CD14-positive monocyte (primary cell): ENCODE measurements around the gene RBMS3. TPM values are rescaled to one million over a fixed set of nuclear protein-coding genes. Genes with fewer than 3 reads are reported as not detected.

Experiments
- DNase-seq, 3 donors: peaks; one replicate each; pipeline ENCODE4 v3.0.0-alpha.2; 2011 to 2022
- H2AFZ ChIP-seq: 2 replicates; pipeline ENCODE4 v1.6.0; 2012; ENCODE audit warnings: mild to moderate bottlenecking, low read depth, low read length, inconsistent platforms; ENCODE audit not compliant: insufficient read depth, poor library complexity, severe bottlenecking
- H3K27ac ChIP-seq, 2 donors: 1 replicate in 1 of 2; 2 replicates in 1 of 2; pipeline ENCODE4 v1.5.1; 2012 to 2013; ENCODE audit warnings: low read length in 2 of 2, control low read depth in 1 of 2, inconsistent platforms in 1 of 2, low read depth in 1 of 2, mild to moderate bottlenecking in 1 of 2
- H3K27me3 ChIP-seq, 2 donors: one replicate each; pipeline versions ENCODE4 v1.6.0 to v1.6.1; 2011 to 2013; ENCODE audit warnings: low read length in 2 of 2; ENCODE audit not compliant: control insufficient read depth in 2 of 2, insufficient read depth in 2 of 2
- H3K36me3 ChIP-seq, 2 donors: replicated peaks in 1 of 2; 1 replicate in 1 of 2; 2 replicates in 1 of 2; pipeline versions ENCODE4 v1.5.1 to v1.6.1; 2012 to 2013; ENCODE audit warnings: low read length in 2 of 2, control low read depth in 1 of 2, inconsistent platforms in 1 of 2, mild to moderate bottlenecking in 1 of 2; ENCODE audit not compliant: insufficient read depth in 2 of 2, control insufficient read depth in 1 of 2
- H3K4me1 ChIP-seq, 2 donors: 1 replicate in 1 of 2; 2 replicates in 1 of 2; pipeline versions ENCODE4 v1.5.1 to v1.6.1; 2012 to 2013; ENCODE audit warnings: low read length in 2 of 2, control low read depth in 1 of 2, inconsistent platforms in 1 of 2, mild to moderate bottlenecking in 1 of 2, moderate library complexity in 1 of 2; ENCODE audit not compliant: insufficient read depth in 2 of 2, control insufficient read depth in 1 of 2
- H3K4me2 ChIP-seq: replicated peaks from 2 replicates; pipeline ENCODE3; 2012; ENCODE audit warnings: low read length, moderate library complexity, mild to moderate bottlenecking; ENCODE audit not compliant: poor library complexity, severe bottlenecking; ENCODE audit errors: extremely low read depth
- H3K4me3 ChIP-seq, 3 experiments: fragments of 200-600 bp in 1 of 3; sonication (generic) in 1 of 3; replicated peaks in 1 of 3; 1 replicate in 2 of 3; 2 replicates in 1 of 3; pipeline ENCODE4 v1.5.1; 2011 to 2013; ENCODE audit warnings: low read length in 3 of 3, mild to moderate bottlenecking in 3 of 3, control low read depth in 2 of 3, low read depth in 2 of 3, inconsistent platforms in 1 of 3, moderate library complexity in 1 of 3
- H3K79me2 ChIP-seq: 2 replicates; pipeline ENCODE4 v1.6.0; 2012; ENCODE audit warnings: mild to moderate bottlenecking, control low read depth, inconsistent platforms, low read length, moderate library complexity; ENCODE audit not compliant: insufficient read depth
- H3K9ac ChIP-seq: 2 replicates; pipeline ENCODE4 v1.6.0; 2017; ENCODE audit warnings: low read length, mild to moderate bottlenecking; ENCODE audit not compliant: insufficient read depth, poor library complexity, severe bottlenecking
- H3K9me3 ChIP-seq, 2 donors: replicated peaks in 1 of 2; 1 replicate in 1 of 2; 2 replicates in 1 of 2; pipeline versions ENCODE4 v1.5.1 to v1.6.1; 2012 to 2013; ENCODE audit warnings: low read length in 2 of 2, control low read depth in 1 of 2; ENCODE audit not compliant: control insufficient read depth in 1 of 2, insufficient read depth in 1 of 2
- H4K20me1 ChIP-seq: 2 replicates; pipeline ENCODE4 v1.6.0; 2012; ENCODE audit warnings: mild to moderate bottlenecking, low read length, control low read depth, moderate library complexity; ENCODE audit not compliant: insufficient read depth
- H3K27ac Mint-ChIP-seq, 7 donors: one replicate each; pipeline ENCODE4 v1.8.0; 2020; ENCODE audit warnings: mild to moderate bottlenecking in 7 of 7, mixed read lengths in 7 of 7, moderate library complexity in 6 of 7, inconsistent platforms in 2 of 7
- H3K27me3 Mint-ChIP-seq, 3 donors: one replicate each; pipeline ENCODE4 v1.8.0; 2021 to 2022; ENCODE audit warnings: low read depth in 3 of 3, mild to moderate bottlenecking in 3 of 3, mixed read lengths in 3 of 3, moderate library complexity in 3 of 3, inconsistent platforms in 1 of 3
- H3K36me3 Mint-ChIP-seq, 2 donors: one replicate each; pipeline ENCODE4 v1.8.0; 2020; ENCODE audit warnings: mixed read lengths in 2 of 2, inconsistent platforms in 1 of 2, mild to moderate bottlenecking in 1 of 2
- H3K4me1 Mint-ChIP-seq: one replicate; pipeline ENCODE4 v1.8.0; 2020; ENCODE audit warnings: mild to moderate bottlenecking, mixed read lengths
- H3K4me3 Mint-ChIP-seq, 2 donors: one replicate each; pipeline ENCODE4 v1.8.0; 2020; ENCODE audit warnings: mild to moderate bottlenecking in 2 of 2, mixed read lengths in 2 of 2, moderate library complexity in 1 of 2
- H3K9me3 Mint-ChIP-seq, 7 donors: one replicate each; pipeline ENCODE4 v1.8.0; 2020 to 2022; ENCODE audit warnings: mixed read lengths in 7 of 7, mild to moderate bottlenecking in 6 of 7, moderate library complexity in 6 of 7, inconsistent platforms in 2 of 7
- CTCF ChIP-seq: fragments of 200-600 bp; IDR thresholded peaks from one replicate; pipeline ENCODE4 v1.8.0; 2022; ENCODE audit warnings: antibody characterized with exemption, mild to moderate bottlenecking
- WGBS: methylation state at CpG from one replicate; pipeline ENCODE4 v1.1.5; 2013; ENCODE audit warnings: missing lambda C conversion rate; ENCODE audit not compliant: insufficient coverage; 5-methylcytosine and 5-hydroxymethylcytosine counted together
- intact Hi-C, 2 donors: fragments of 100-400 bp; cut with micrococcal nuclease; formaldehyde crosslinking; loops; one replicate each; pipeline versions ENCODE4 v1.15.0 to v1.15.1; 2023
- polyA plus RNA-seq, 3 donors: library from polyadenylated mRNA; depleted of rRNA in 1 of 3; unstranded in 2 of 3; stranded (reverse) in 1 of 3; fragments of 300-500 nt in 2 of 3; fragments of >200 nt in 1 of 3; fragmentation: Illumina TruSeq in 2 of 3; gene quantifications; 1 replicate in 2 of 3; 2 replicates in 1 of 3; pipeline ENCODE4 v1.2.3, GENCODE V29; 2012 to 2021

Gene RBMS3
- polyA plus RNA-seq, 3 donors: not detected

- no peak overlapping the region for H3K27ac ChIP-seq
- no peaks in the 10 kb centered on the region for H3K9me3 ChIP-seq
- H3K4me2 ChIP-seq: no peak overlapping the region
- H4K20me1 ChIP-seq: no peaks in the 10 kb centered on the region
- Mint-ChIP-seq H3K4me3 (no peak overlapping the region), H3K4me1 (no peaks in the 10 kb centered on the region), H3K9me3 (peaks cover 0 to 3% (median 0%) of the 10 kb centered on the region in 7 donors), H3K27me3 (peaks cover 0 to 2% (median 0%) of the 10 kb centered on the region in 3 donors), H3K36me3 (no peaks in the 10 kb centered on the region), H3K27ac (peak overlapping the region in 1 of 7 donors; percentile 3)
- no peaks in the 10 kb centered on the region for H3K27me3 ChIP-seq
- no peaks in the 10 kb centered on the region for H3K36me3 ChIP-seq
- H3K79me2 ChIP-seq: no peaks in the 10 kb centered on the region
- H3K4me1 ChIP-seq: no peaks in the 10 kb centered on the region
- H3K9ac ChIP-seq: no peak overlapping the region
- WGBS: no CpG with 5 or more reads among the region's 2 CpGs
- intact Hi-C loops: no loop called here
- TF ChIP-seq CTCF: no peak
- no peak for DNase-seq
- no peak overlapping the region for H3K4me3 ChIP-seq
- no peak overlapping the region for H2AFZ ChIP-seq
Observed at GRCh38 chr3:29416514-29416913, 135.6 kb downstream of the RBMS3 start.

- intact Hi-C loops: no loop called here
- no peaks in the 10 kb centered on the region for H3K36me3 ChIP-seq
- H3K9me3 Mint-ChIP-seq: peaks cover 0 to 3% (median 0%) of the 10 kb centered on the region in 7 donors
- no peaks in the 10 kb centered on the region for H3K4me1 ChIP-seq
- no peak overlapping the region for H3K27ac ChIP-seq
- no peak for TF ChIP-seq CTCF
- no peaks in the 10 kb centered on the region for H3K27me3 ChIP-seq
- H3K27ac Mint-ChIP-seq: no peak overlapping the region
- no peak overlapping the region for H2AFZ ChIP-seq
- H3K4me1 Mint-ChIP-seq: no peaks in the 10 kb centered on the region
- DNase-seq: no peak
- no peaks in the 10 kb centered on the region for H4K20me1 ChIP-seq
- peaks cover 0 to 2% (median 0%) of the 10 kb centered on the region in 3 donors for H3K27me3 Mint-ChIP-seq
- WGBS: 100% methylated on average over 4 of the region's 6 CpGs
- H3K79me2 ChIP-seq: no peaks in the 10 kb centered on the region
- H3K36me3 Mint-ChIP-seq: no peaks in the 10 kb centered on the region
- no peak overlapping the region for H3K9ac ChIP-seq
- H3K4me3 ChIP-seq: no peak overlapping the region
- H3K9me3 ChIP-seq: no peaks in the 10 kb centered on the region
- no peak overlapping the region for H3K4me3 Mint-ChIP-seq
- H3K4me2 ChIP-seq: no peak overlapping the region
Observed at GRCh38 chr3:29420106-29420505, 139.2 kb downstream of the RBMS3 start.
